ENCODE results near the gene EXT2.

DNA sequence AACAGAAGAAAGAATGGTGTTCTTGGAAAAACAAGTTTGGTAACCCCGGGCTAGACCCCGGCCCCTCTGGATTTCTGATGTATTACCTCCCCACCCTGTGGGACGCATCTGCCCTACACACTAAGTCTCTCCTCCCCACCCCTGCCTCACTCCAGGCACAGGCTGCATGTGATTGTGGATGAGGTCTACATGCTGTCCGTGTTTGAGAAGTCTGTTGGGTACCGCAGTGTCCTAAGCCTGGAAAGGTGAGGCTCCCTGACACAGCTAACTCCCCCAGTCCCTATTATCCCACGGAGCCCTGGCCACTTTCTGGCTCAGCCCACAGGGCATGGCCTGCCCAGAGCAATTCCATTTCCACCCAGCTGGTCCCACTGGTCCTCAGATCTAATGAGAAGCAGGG lies 16.1 kb upstream of the EXT2 start:
- TF ChIP-seq EZH2 (IDR thresholded peaks at IDR 0.05; ENCODE audit: insufficient read depth, poor library complexity, severe bottlenecking) (no peak), EZH2phosphoT487 (IDR thresholded peaks at IDR 0.05; ENCODE audit: insufficient read depth, low read depth) (no peak)
